ENCODE measurements around the gene CYP2D6. TPM values are rescaled to one million over a fixed set of nuclear protein-coding genes. Genes with fewer than 3 reads are reported as not detected.

The CYP2D6 gene
- polyA plus RNA-seq, 3 donors = 3.3 to 8.5 (median 7.2) TPM

DNA sequence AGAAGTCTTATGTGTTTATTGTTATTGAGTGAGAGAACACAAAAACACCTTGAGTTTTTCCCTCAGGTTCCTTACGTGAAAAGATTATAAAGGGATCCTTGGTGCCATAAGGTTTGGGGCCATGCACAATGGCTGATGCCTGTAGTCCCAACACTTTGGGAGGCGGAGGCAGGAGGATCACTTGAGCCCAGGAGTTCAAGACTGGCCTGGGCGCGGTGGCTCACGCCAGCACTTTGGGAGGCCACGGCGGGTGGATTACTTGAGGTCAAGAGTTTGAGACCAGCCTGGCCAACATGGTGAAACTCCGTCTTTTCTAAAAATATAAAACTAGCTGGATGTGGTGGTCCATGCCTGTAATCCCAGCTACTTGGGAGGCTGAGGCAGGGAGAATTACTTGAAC is 45.7 kb downstream of the CYP2D6 start:
- DNase-seq = no peak

DNA sequence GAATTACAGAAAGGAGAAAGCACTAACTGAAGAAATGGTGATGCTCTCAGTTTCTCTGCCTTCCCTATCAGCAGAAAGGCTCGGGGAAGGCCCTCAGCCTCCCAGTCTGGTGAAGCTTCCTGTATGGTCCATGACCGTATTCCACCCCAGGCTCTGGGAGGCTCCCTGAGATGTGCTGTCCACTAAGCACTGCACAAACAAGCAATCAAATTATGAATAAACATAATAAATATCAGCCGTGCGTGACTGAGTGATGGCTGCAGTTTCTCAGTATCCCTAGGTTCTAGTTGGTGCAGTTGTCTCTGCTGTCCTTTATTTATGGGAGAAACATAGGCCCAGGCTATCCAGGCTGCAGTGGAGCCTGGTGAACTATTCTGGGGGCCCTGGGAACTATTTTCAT is 47.5 kb downstream of the CYP2D6 start:
- DNase-seq = no peak

DNA sequence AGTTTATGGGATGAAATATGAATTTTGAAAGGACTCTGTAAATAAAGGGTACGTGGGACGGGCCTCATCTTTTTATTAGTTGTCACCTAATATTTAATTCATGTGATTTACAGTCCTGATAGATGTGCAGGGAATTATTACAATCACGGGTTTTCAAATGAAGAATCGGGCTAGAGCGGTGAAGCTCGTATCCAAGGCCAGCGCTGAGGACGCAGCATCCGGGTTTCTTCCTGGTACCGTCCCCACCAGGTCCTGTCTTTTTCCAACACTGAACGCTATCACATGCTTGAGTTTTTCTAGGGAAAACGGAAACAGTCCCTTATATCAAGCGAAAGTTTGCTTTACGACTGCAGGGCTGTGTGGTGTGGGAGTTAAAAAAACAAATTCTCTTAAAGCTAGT is 50.3 kb downstream of the CYP2D6 start:
- DNase-seq = peak; percentile 42

DNA sequence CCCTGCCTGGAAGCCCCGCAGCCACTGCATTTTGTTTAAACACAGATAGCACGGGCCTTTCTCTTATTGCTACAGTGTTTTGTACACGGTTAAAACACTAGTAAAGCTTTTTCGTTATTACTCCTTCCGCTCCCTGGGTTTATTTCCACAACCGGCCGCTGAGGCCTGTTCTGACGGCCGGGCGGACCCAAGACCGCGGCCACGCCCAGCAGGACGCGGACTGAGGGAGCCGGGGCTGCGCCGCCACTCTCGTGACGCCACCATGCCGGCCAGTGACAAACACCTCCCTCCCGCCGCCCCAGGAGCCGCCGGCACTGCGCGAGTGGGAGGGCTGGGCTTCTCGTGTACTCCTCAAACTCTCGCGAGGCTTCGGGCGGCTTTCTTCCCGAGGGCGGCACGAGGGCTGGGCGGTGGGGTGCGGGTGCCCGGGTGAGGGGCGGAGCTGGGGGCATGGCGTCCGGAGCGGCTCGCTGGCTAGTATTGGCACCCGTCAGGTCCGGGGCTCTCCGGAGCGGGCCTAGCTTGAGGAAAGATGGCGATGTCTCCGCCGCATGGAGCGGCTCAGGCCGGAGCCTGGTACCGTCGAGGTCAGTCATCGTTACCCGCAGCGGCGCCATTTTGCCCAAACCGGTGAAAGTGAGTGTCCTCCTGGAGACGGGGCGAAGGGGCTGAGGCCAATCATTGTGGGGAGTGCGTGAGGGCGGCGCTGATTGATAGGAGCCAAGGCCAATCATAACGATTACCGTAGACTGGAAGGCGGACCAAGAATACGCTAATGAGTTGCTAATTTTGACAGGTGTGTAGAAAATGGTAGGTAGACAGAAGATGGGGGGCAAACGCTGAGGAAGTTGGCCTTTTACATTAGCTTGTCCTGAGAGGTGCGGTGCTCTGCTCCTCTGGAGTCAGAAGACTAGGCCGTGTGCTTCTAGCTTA is 51.0 kb downstream of the CYP2D6 start, which contains the start of gene SMDT1:
Gene SMDT1, plus strand, starts transcription at position 382 of the 933 bp plus-strand sequence. Its CDS starts 69 bp downstream, at position 451.
- peak; percentile 99 for DNase-seq

DNA sequence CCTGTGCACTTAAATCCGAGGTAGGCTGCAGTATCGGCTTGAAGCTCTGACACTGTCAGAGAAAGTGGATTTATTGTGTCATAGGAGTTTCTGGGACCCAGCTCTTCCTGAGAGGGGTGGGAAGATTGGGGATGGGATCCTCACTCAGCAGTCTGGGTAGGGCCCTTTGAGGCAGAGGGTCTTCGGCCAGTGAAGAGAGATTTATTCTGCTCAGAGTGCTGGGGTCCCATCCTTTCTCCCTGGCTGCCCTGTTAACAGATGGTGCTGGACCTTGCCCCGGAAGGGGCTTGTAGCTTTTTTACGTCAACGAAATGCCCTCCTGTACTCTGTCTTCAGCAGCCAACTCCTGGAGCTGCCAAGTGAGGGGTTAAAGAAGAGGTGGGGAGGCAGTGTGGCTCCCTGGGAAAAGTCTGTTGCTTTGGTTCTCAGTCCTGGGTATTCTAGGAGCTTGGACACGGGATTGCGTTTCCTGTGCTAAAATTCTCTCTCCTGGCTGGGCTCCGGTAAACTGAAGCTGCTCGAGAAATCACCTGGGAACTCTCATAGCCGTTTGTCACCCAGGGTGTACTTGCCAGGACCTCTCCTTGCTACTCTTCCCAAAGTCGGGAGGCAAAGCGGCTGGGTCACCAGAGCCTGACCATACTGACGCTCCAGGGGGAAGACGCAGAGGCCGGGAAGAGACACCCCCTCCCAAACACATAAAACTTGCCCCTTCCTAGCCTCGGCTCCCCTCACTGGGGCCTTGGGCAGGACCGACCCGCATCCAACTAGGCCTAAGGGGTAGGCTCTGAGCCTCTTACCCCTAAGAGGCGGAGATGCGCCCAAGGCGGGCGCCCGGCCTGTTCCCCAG is 51.9 kb downstream of the CYP2D6 start:
- peak; percentile 40 for DNase-seq

DNA sequence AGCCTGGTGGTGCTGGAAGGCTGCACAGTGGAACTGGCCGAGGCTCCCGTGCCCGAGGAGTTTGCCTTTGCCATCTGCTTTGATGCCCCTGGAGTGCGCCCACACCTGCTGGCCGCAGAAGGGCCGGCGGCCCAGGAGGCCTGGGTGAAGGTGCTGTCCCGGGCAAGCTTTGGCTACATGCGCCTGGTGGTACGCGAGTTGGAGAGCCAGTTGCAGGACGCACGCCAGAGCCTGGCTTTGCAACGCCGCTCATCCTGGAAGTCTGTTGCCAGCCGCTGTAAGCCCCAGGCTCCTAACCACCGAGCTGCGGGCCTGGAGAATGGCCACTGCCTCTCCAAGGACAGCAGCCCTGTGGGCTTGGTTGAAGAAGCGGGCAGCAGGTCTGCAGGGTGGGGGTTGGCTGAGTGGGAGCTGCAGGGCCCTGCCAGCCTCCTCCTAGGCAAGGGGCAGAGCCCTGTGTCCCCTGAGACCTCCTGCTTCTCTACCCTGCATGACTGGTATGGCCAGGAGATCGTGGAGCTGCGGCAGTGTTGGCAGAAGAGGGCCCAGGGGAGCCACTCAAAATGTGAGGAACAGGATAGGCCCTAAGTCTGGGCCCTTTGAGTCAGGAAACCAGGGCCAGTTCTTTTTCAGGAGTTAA is 53.0 kb downstream of the CYP2D6 start:
- no peak for DNase-seq

DNA sequence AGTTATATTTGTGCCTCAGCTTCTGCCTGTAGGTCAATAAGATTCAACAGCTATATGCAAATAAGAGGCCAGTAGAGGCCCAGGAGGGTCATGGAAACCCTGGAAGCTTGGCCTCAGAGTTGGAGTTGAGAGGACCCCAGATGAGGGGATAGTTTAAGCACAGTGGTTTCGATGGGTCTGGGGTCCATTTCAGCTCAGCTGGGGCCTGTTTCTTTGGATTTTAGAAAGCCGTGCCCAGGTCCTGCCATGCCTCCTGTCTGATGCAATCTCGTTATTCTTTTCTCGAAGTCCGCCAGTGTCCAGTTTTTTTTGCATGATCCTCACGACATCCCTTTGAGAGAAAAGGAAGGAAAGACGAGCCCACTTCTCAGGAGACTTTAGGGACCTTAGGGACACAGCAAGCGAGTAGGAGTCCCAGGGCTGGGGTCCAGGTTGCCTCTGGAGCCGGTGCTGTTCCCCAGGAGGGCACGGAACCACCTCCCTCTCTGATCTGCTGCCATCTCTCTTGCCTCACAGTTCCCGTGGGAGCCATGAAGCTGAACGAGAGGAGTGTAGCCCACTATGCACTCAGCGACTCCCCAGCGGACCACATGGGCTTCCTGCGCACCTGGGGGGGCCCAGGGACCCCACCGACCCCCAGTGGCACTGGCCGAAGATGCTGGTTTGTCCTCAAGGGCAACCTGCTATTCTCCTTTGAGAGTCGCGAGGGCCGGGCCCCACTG is 53.7 kb downstream of the CYP2D6 start:
- DNase-seq = no peak

Other genes starting within 250 kb of the CYP2D6 start
- 1 to 10 TPM in 2 of 3 donors, under 1 TPM in 1; 0.43 to 1.6 (median 1.4) TPM for gene SHISA8, start 215.7 kb downstream of the CYP2D6 start, polyA plus RNA-seq (ENCODE audit: insufficient read length in 3 of 3)
- gene TNFRSF13C, start 204.0 kb downstream of the CYP2D6 start, polyA plus RNA-seq (ENCODE audit: insufficient read length in 3 of 3) = 1 to 10 TPM; 1.4 to 3.9 (median 2.7) TPM
- gene CENPM, start 183.7 kb downstream of the CYP2D6 start, polyA plus RNA-seq (ENCODE audit: insufficient read length in 3 of 3) = 10 to 100 TPM; 13.8 to 18.5 (median 18.2) TPM
- 1 to 10 TPM; 5.0 to 8.0 (median 7.5) TPM for gene SEPTIN3, start 161.4 kb downstream of the CYP2D6 start, polyA plus RNA-seq (ENCODE audit: insufficient read length in 3 of 3)
- 1 to 10 TPM; 2.8 to 7.7 (median 7.7) TPM for gene WBP2NL, start 132.0 kb downstream of the CYP2D6 start, polyA plus RNA-seq (ENCODE audit: insufficient read length in 3 of 3)
- gene NAGA, start 60.0 kb downstream of the CYP2D6 start, polyA plus RNA-seq (ENCODE audit: insufficient read length in 3 of 3) = 10 to 100 TPM; 26.2 to 28.8 (median 27.1) TPM
- 10 to 100 TPM in 2 of 3 donors, 1 to 10 TPM in 1; 8.8 to 14.0 (median 12.3) TPM for gene PHETA2, start 56.6 kb downstream of the CYP2D6 start, polyA plus RNA-seq (ENCODE audit: insufficient read length in 3 of 3)
- 100 to 1,000 TPM in 2 of 3 donors, 10 to 100 TPM in 1; 83.4 to 108 (median 102) TPM for gene SMDT1, start 51.1 kb downstream of the CYP2D6 start, polyA plus RNA-seq (ENCODE audit: insufficient read length in 3 of 3)
- 100 to 1,000 TPM; 102 to 118 (median 103) TPM for gene NDUFA6, start 40.0 kb downstream of the CYP2D6 start, polyA plus RNA-seq (ENCODE audit: insufficient read length in 3 of 3)
- gene TCF20, start 139.8 kb upstream of the CYP2D6 start, polyA plus RNA-seq (ENCODE audit: insufficient read length in 3 of 3) = 10 to 100 TPM; 28.7 to 29.5 (median 29.2) TPM

Measured in renal pelvis (tissue), 4 donors.